GM21515 (cell line): Measurements from ENCODE around the gene DNAJB5.
"Not testable (repeated sequence)": the region's sequence is repeated elsewhere in the genome, so short reads cannot be mapped to it uniquely, and the experiment has no call there.

Source experiments
- ATAC-seq: cut with Tn5 transposase; IDR thresholded peaks from one replicate; pipeline ENCODE4 v1.9.1; 2021; ENCODE audit not compliant: unreplicated experiment

The DNAJB5 gene

GRCh38 chr9:34989003-34989945 is at the start of gene DNAJB5:
Gene DNAJB5 (plus strand): TSS chr9:34989745. CDS start chr9:34990631, 886 bp downstream.
- ATAC-seq: peak; percentile 89

GRCh38 chr9:34939989-34940388 is 49.6 kb upstream of the DNAJB5 start:
- not testable (repeated sequence) for ATAC-seq

- ATAC-seq: no peak
These were observed 41.1 kb upstream of the DNAJB5 start for GRCh38 chr9:34948451-34948850.

DNA sequence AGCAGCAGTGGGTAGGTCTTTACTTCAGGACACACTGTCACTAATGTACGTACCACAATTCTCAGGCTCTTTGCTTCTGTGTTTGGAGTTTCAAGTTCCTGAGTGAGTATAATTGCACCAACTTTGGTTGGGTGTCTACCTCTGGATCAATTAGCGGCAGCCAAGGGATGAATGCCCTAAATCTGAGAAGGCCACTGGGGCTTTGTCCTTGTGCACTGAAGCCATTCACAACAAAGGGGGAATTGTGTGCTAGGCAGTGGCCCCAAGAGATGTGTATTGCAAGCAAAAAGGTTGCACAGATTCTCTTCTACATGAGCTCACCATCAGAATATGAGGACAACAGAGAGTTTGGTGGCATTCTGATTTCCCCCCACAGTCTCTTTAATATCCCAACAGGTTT is 35.3 kb upstream of the DNAJB5 start:
- ATAC-seq: no peak

DNA sequence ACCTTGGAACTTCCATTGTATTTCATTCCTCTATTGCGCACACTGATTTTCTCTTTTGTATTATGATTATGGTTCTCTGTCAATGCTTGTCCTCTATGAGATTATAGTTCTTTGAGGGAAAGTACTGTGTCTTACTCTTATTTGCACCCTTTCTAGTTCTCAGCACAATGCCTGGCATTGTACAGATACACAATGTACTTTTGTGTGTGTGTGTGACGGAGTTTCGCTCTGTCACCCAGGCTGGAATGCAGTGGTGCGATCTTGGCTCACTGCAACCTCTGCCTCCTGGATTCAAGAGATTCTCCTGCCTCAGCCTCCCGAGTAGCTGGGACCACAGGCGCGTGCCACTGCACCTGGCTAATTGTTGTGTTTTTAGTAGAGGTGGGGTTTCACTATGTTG is 33.5 kb upstream of the DNAJB5 start:
- not testable (repeated sequence) for ATAC-seq

- no peak for ATAC-seq
These were observed 32.9 kb upstream of the DNAJB5 start for GRCh38 chr9:34956648-34957047.

GRCh38 chr9:34957492-34958410 is 31.8 kb upstream of the DNAJB5 start, which contains the start of gene PHF24:
Gene PHF24 (plus strand): TSS chr9:34958285. CDS start chr9:34971299, 13,014 bp downstream.
- ATAC-seq: no peak

GRCh38 chr9:34958411-34958982 is 31.0 kb upstream of the DNAJB5 start:
- ATAC-seq: no peak

GRCh38 chr9:34959461-34959860 is 30.1 kb upstream of the DNAJB5 start:
- no peak for ATAC-seq

DNA sequence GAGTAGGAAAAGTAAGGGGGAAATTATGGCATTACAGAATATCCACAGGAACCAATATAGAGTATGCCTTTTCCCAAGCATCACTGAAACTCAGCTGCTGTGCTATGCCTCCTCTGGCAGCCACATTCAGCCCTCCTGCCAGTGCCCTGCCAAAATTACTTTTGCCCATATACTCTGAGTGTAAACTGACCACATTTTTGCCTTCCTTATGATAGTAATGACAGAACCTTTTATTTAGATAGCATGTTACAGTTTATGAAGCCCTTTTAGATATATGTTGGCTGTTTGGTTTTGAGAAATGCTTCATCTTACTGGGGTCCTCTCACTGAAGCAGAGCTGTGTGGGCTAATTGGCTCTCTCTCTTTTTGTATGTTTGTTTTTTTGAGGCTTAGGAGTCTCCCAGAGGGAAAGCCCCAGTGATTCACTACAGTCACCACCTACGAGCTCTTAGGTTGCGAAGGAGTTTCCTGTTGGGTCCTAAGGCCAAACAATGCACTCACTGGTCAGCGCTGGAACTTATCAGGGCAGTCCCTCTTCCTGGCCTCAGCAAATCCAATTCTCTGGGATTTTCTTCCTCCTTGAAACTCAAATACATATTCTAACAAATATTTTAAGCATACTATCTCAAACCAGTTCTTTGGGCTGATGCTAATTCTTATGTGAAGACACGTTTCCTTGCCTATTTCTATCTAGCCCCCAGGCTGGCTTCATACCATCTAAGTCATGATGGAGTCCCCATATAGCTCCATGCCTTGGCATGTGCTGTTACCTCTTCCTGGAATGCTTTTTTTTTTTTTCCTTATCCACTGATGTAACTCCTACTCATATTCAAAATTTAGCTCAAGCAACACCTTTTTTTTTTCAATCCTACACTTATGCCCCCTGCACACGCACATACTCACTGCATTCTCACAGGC is 27.7 kb upstream of the DNAJB5 start:
- ATAC-seq: no peak

- no peak for ATAC-seq
These were observed 27.0 kb upstream of the DNAJB5 start for GRCh38 chr9:34962546-34962945.

GRCh38 chr9:34963552-34963951 is 26.0 kb upstream of the DNAJB5 start:
- ATAC-seq: no peak

- ATAC-seq: no peak
These were observed 25.1 kb upstream of the DNAJB5 start for GRCh38 chr9:34964458-34964857.

DNA sequence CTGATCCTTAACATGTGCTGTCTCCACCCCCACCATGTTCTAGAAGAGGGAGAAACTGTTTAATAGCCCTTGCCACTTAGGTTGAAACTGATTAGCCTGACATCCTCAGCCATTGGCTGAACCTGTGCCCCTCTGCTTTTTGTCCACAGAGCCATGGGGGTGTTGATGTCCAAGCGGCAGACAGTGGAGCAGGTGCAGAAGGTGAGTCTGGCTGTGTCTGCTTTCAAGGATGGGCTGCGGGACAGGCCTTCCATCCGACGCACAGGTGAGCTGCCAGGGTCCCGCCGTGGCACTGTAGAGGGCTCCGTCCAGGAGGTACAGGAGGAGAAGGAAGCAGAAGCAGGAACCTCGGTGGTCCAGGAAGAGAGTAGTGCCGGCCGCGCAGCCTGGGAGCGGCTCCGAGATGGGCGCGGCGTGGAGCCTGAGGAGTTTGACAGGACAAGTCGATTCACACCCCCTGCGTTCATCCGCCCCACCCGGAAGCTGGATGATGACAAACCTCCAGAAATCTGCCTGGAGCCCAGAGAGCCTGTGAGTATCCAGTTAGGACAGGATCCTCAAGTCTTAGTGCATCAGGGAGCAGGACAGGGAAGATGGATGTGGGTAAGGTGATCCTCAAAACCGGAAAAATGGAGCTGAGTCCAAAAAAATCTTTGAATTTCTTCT is 18.3 kb upstream of the DNAJB5 start:
- ATAC-seq: no peak

DNA sequence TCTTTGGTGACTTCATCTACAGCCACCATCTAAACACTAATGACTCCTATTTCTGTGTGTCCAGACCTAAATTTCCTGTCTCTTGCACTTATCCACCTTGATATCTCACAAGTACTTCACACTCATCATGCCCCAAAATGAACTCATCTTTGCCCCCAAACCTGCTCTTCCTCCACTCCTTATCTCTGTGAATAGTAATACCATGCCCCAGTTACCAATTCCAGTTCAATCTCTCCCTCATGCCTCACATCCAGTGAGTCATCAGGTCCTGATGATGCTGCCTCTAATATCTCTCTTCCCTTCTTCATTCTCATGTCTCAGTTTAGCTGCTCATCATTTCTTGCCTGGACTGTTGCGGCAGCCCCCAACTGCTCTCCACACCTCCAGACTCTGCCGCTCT is 14.9 kb upstream of the DNAJB5 start:
- ATAC-seq: no peak

- ATAC-seq: no peak
These were observed 13.1 kb upstream of the DNAJB5 start for GRCh38 chr9:34976441-34976840.

GRCh38 chr9:34976992-34977391 is 12.6 kb upstream of the DNAJB5 start:
- ATAC-seq: no peak

GRCh38 chr9:34980181-34980761 is 9.3 kb upstream of the DNAJB5 start:
- ATAC-seq: no peak

DNA sequence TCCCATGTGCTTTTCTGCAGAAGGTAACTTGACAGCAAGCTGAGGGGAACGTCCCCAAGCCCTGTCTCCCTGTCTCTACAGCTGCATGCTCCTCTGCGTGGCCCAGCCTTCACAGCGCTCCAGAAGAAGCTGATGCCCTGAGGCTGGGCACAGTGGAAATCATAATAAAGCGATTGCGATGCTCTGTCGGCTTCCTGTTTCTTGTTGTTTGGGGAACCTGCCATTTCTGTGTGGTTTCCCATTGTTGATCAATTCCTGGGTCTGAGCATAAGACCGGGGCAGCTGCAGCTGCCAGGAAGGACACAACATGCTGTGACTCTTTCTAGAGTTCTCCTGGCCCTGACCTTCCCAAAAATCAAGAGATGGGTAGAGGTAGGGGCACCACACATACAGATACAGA is 7.2 kb upstream of the DNAJB5 start:
- ATAC-seq: no peak
